Measurements from ENCODE around the gene CATSPER3. TPM values are rescaled to one million over a fixed set of nuclear protein-coding genes. Genes with fewer than 3 reads are reported as not detected.

The CATSPER3 gene
- total RNA-seq, 4 donors from 2014 or later: 0.22 to 1.9 (median 0.70) TPM

- DNase-seq: no peak
- peaks cover 0 to 1% of the 10 kb centered on the region in 2 donors for H3K4me1 ChIP-seq
- no peaks in the 10 kb centered on the region for H3K9me3 ChIP-seq
- H3K27ac ChIP-seq: no peak overlapping the region
- no peak overlapping the region for H3K4me3 ChIP-seq
- in situ Hi-C loops (cut with MboI; ENCODE audit: low sequenced_read_pairs in 4 of 4) (loop anchor here in 1 of 4 donors (25.0 kb wide), 1 partner anchor 162 kb away; no protein-coding TSS in a partner anchor), intact Hi-C loops (cut with DNase I; ENCODE audit: low total_unique reads) (no loop called here)
- H3K36me3 ChIP-seq: no peaks in the 10 kb centered on the region
- H3K27me3 ChIP-seq: peaks cover 27 to 28% (median 28%) of the 10 kb centered on the region in 3 donors
- no peak for TF ChIP-seq POLR2A (IDR thresholded peaks at IDR 0.05)
- TF ChIP-seq, protein P1, sequence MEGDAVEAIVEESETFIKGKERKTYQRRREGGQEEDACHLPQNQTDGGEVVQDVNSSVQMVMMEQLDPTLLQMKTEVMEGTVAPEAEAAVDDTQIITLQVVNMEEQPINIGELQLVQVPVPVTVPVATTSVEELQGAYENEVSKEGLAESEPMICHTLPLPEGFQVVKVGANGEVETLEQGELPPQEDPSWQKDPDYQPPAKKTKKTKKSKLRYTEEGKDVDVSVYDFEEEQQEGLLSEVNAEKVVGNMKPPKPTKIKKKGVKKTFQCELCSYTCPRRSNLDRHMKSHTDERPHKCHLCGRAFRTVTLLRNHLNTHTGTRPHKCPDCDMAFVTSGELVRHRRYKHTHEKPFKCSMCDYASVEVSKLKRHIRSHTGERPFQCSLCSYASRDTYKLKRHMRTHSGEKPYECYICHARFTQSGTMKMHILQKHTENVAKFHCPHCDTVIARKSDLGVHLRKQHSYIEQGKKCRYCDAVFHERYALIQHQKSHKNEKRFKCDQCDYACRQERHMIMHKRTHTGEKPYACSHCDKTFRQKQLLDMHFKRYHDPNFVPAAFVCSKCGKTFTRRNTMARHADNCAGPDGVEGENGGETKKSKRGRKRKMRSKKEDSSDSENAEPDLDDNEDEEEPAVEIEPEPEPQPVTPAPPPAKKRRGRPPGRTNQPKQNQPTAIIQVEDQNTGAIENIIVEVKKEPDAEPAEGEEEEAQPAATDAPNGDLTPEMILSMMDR (IDR thresholded peaks at IDR 0.05 in 4 of 5, conservative IDR thresholded peaks at IDR 0.05 in 1 of 5): no peak
- ATAC-seq: no peak
These were observed 57.4 kb downstream of the CATSPER3 start for GRCh38 chr5:135024956-135025729.

- TF ChIP-seq, protein P1 (IDR thresholded peaks at IDR 0.05 in 4 of 5, conservative IDR thresholded peaks at IDR 0.05 in 1 of 5): no peak
- TF ChIP-seq POLR2A (IDR thresholded peaks at IDR 0.05): no peak
- ATAC-seq: no peak
- peaks cover 36 to 37% (median 36%) of the 10 kb centered on the region in 3 donors for H3K27me3 ChIP-seq
- H3K4me1 ChIP-seq: peaks cover 4 to 10% of the 10 kb centered on the region in 2 donors
- no peak overlapping the region for H3K4me3 ChIP-seq
- no peak overlapping the region for H3K27ac ChIP-seq
- H3K36me3 ChIP-seq: no peaks in the 10 kb centered on the region
- no peaks in the 10 kb centered on the region for H3K9me3 ChIP-seq
- intact Hi-C loops (cut with DNase I; ENCODE audit: low total_unique reads) (no loop called here), in situ Hi-C loops (cut with MboI; ENCODE audit: low sequenced_read_pairs in 4 of 4) (no loop called here)
- no peak for DNase-seq
These were observed 58.3 kb downstream of the CATSPER3 start for GRCh38 chr5:135025730-135026644.

DNA sequence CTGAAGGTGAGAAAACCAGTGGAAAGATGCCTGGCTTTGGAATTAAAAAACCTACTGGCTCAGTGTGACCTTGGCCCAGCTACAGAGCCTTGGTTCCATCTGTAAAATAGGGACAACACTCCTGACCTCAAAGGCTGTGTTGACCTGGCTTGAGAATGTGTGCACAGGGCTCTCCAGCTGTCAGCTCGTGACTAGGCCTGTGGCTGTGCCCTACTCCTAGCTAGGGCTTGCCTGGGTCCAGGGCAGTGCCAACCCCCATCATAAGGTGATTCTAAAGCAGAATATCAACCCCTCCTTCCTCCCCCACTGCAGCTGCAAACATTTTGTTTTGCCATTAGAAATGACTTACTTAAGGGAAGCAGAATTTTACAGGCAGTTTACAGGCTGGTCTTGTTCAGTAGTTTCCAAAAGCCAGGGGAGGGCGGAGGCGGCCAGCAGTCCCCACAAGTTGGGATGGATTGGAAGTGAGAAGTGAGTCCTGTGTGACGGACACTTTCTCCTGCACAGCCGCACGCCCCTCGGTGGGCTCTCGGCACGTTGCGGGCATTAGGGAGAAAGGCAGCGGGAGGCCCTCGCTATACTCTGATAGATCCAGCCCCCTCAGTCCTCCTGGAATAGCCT lies 59.0 kb downstream of the CATSPER3 start:
- in situ Hi-C loops (cut with MboI; ENCODE audit: low sequenced_read_pairs in 4 of 4) (no loop called here), intact Hi-C loops (cut with DNase I; ENCODE audit: low total_unique reads) (no loop called here)
- Histone ChIP-seq H3K36me3 (no peaks in the 10 kb centered on the region), H3K9me3 (no peaks in the 10 kb centered on the region), H3K4me3 (no peak overlapping the region), H3K27me3 (peaks cover 43 to 44% (median 44%) of the 10 kb centered on the region in 3 donors), H3K4me1 (peaks cover 4 to 10% of the 10 kb centered on the region in 2 donors), H3K27ac (no peak overlapping the region)
- TF ChIP-seq POLR2A (IDR thresholded peaks at IDR 0.05): no peak
- TF ChIP-seq, protein P1 (IDR thresholded peaks at IDR 0.05 in 4 of 5, conservative IDR thresholded peaks at IDR 0.05 in 1 of 5): no peak
- DNase-seq (no peak), ATAC-seq (no peak)

DNA sequence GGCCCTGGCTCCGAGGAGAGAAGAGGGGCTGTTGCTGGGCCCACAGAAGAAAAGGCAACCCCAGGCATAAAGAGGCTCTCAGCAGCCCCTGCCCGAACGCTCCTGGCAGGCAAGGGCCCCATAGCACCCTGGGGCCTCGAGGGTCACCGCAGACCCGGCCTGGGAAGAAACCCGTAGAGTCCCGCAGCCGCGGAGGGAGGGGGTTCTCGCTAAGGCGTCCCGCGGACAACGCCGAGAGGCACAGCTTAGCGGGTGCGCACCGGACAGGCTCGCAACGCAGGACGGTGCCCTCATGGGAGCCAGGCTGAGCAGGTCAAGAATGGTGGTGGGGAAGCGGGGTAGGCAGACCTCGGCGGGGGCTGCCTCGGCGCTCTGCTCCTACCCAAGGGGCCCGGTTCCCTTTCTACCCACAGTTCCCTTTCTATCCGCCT lies 59.6 kb downstream of the CATSPER3 start:
- intact Hi-C loops (cut with DNase I; ENCODE audit: low total_unique reads): no loop called here
- H3K4me1 ChIP-seq: peaks cover 6 to 10% of the 10 kb centered on the region in 2 donors
- TF ChIP-seq, protein P1 (IDR thresholded peaks at IDR 0.05 in 4 of 5, conservative IDR thresholded peaks at IDR 0.05 in 1 of 5): no peak
- no peak for TF ChIP-seq POLR2A (IDR thresholded peaks at IDR 0.05)
- no peaks in the 10 kb centered on the region for H3K36me3 ChIP-seq
- peaks cover 49 to 50% (median 49%) of the 10 kb centered on the region in 3 donors for H3K27me3 ChIP-seq
- H3K9me3 ChIP-seq: no peaks in the 10 kb centered on the region
- in situ Hi-C loops (cut with MboI; ENCODE audit: low sequenced_read_pairs in 4 of 4): no loop called here
- ATAC-seq (no peak), DNase-seq (no peak)
- H3K27ac ChIP-seq: no peak overlapping the region
- no peak overlapping the region for H3K4me3 ChIP-seq

Measured in gastrocnemius medialis (tissue), 4 donors.